Fibroblast of villous mesenchyme (primary cell): ENCODE results near the gene TMIGD2. TPM values are rescaled to one million over a fixed set of nuclear protein-coding genes. Genes with fewer than 3 reads are reported as not detected.

ENCODE experiments used
- DNase-seq: peaks from one replicate; pipeline ENCODE4 v3.0.0-alpha.2; 2010; ENCODE audit warnings: low read depth
- H3K4me3 ChIP-seq: 2 replicates; pipeline ENCODE4 v1.5.1; 2011; ENCODE audit warnings: low read depth, mild to moderate bottlenecking, low read length
- CTCF ChIP-seq: IDR thresholded peaks from 2 replicates; pipeline ENCODE4 v1.5.1; 2012; ENCODE audit warnings: low read depth, mild to moderate bottlenecking, low read length; ENCODE audit not compliant: insufficient read depth
- total RNA-seq: library from RNA; depleted of rRNA; stranded (reverse); fragments of >200 nt; gene quantifications from 2 replicates; pipeline ENCODE4 v1.2.3, GENCODE V29; 2012

TMIGD2 gene
- total RNA-seq, 1 donor = not detected

- no peak for TF ChIP-seq CTCF
- H3K4me3 ChIP-seq = no peak overlapping the region
- DNase-seq = peak; percentile 7
These were observed 17.8 kb downstream of the TMIGD2 start for GRCh38 chr19:4284176-4284958.

- H3K4me3 ChIP-seq = no peak overlapping the region
- DNase-seq = no peak
- no peak for TF ChIP-seq CTCF
These were observed 22.4 kb downstream of the TMIGD2 start for GRCh38 chr19:4279530-4280422.

DNA sequence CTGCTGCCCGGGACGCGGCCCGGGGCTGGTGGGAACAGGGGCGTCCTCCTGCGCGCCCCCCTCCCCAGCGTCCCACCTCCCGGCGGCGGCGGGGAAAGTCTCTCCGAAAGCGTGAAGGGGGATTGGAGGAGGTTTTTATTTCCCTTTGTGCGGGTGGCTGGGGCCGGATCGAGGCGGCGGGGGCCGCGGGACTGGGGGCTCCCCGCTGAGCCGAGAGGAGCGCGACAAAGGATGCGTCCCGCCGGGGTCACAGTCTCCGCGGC lies 23.0 kb downstream of the TMIGD2 start:
- H3K4me3 ChIP-seq = peak overlapping the region; percentile 12
- TF ChIP-seq CTCF = no peak
- no peak for DNase-seq

DNA sequence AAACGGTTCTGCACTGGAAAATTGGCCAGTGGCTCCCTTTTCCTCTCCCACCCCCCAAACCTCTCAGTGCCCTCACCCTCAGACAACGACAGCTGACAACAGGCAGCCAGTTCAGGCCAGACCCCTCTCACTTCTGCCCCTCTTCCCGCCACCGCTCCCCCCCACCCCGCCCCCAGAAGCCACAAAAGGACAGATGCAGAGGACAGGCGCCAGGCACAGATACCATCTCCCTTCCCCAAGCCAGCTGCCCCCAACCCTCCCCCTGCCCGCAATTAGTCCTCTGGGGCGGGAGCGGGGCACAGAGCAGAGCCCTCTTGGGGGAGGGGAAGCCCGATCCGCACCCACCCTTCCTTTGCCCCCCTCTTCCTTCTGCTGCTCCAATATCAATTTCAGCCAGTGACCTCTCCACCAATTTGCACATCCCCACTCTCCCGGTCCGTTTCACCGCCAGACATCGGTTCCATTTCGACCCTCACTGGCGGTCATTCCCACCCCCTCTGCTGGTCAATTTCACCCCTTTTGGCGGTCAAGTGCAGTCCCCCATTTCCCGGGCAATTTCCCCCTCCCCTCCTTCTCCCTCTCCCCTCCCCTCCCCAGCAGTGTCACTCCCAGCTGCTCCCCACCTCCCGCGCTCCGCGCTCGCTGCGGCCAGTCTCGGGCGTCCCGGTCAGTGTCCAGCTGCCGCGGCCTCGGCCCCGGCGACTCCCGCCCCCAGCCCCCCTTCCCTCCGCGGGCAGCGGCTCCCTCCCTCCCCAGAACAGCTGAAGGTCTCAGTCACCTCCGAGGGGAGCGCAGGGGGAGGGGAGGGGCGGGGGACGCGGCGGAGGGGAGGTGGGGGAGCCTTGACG lies 23.5 kb downstream of the TMIGD2 start, which contains the start of gene SHD:
Gene SHD, plus strand, starts transcription at position 848 of the 848 bp plus-strand sequence. CDS start 798 bp downstream, outside the sequence.
- TF ChIP-seq CTCF = no peak
- no peak for DNase-seq
- H3K4me3 ChIP-seq = peak within 1 kb of the TSS; percentile 12

DNA sequence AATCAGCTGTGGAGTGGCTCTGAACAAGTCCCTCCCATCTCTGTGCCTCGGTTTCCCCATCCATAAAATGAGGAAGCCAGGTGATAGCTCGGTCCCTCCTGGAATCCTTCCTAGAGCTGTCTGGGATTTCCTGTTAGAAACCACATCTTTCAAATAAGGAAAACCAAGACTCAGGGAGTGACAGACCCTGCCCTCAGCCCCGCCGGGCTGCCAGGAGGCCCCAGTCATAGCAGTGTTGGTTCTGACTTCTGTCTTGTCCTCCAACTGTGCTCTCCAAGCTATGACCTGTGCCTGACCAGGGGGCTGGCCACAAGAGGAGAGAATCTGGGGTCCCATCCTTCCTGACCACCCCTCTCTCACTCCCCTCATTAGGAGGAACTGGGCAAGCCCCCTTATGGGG lies 24.2 kb downstream of the TMIGD2 start:
- DNase-seq = no peak

More for the DNA sequence above, 24.2 kb downstream of the TMIGD2 start:
- TF ChIP-seq CTCF = no peak
- no peak overlapping the region for H3K4me3 ChIP-seq
